Type B pancreatic cell (in vitro differentiated cells): ENCODE measurements around the gene APOH. TPM values are rescaled to one million over a fixed set of nuclear protein-coding genes. Genes with fewer than 3 reads are reported as not detected.

Experiments used
- DNase-seq: peaks from one replicate; pipeline ENCODE4 v3.0.0; 2021; ENCODE audit warnings: mixed read lengths; ENCODE audit not compliant: unreplicated experiment; ENCODE audit errors: extremely low spot score
- H3K27ac Mint-ChIP-seq: 2 replicates; pipeline ENCODE4 v1.8.0; 2021; ENCODE audit warnings: mild to moderate bottlenecking, mixed read lengths
- H3K27me3 Mint-ChIP-seq: 2 replicates; pipeline ENCODE4 v1.8.0; 2021; ENCODE audit warnings: mixed read lengths
- H3K36me3 Mint-ChIP-seq: 2 replicates; pipeline ENCODE4 v1.8.0; 2021; ENCODE audit warnings: mixed read lengths
- H3K4me1 Mint-ChIP-seq: one replicate; pipeline ENCODE4 v1.8.0; 2021; ENCODE audit warnings: mixed read lengths; ENCODE audit not compliant: unreplicated experiment
- H3K4me3 Mint-ChIP-seq: 2 replicates; pipeline ENCODE4 v1.8.0; 2021; ENCODE audit warnings: mild to moderate bottlenecking, mixed read lengths
- H3K9me3 Mint-ChIP-seq: 2 replicates; pipeline ENCODE4 v1.8.0; 2021; ENCODE audit warnings: mixed read lengths
- CTCF ChIP-seq: fragments of 200-600 bp; sonication (generic); conservative IDR thresholded peaks from 2 replicates; pipeline ENCODE4 v1.5.0; 2021; ENCODE audit warnings: antibody characterized with exemption, mild to moderate bottlenecking
- total RNA-seq: library from RNA; stranded (reverse); gene quantifications from 2 replicates; pipeline ENCODE4 v1.2.1, GENCODE V29; 2021; ENCODE audit warnings: low replicate concordance

Gene APOH
- total RNA-seq, 1 donor from 2014 or later, result 4.1 TPM

- Mint-ChIP-seq H3K36me3 (no peaks in the 10 kb centered on the region), H3K27me3 (peaks cover 11% of the 10 kb centered on the region), H3K4me1 (no peaks in the 10 kb centered on the region), H3K9me3 (no peaks in the 10 kb centered on the region), H3K4me3 (no peak overlapping the region), H3K27ac (no peak overlapping the region)
- DNase-seq, result no peak
- no peak for TF ChIP-seq CTCF
Observed at GRCh38 chr17:66227212-66228045, 1.8 kb downstream of the APOH start.

GRCh38 chr17:66222798-66223350 is 6.3 kb downstream of the APOH start:
- Mint-ChIP-seq H3K27me3 (peaks cover 18% of the 10 kb centered on the region), H3K4me1 (no peaks in the 10 kb centered on the region), H3K36me3 (no peaks in the 10 kb centered on the region), H3K9me3 (no peaks in the 10 kb centered on the region), H3K4me3 (no peak overlapping the region), H3K27ac (no peak overlapping the region)
- no peak for TF ChIP-seq CTCF
- no peak for DNase-seq

GRCh38 chr17:66221755-66222530 is 7.3 kb downstream of the APOH start:
- DNase-seq, result no peak
- H3K9me3 Mint-ChIP-seq, result no peaks in the 10 kb centered on the region
- no peaks in the 10 kb centered on the region for H3K4me1 Mint-ChIP-seq
- no peak overlapping the region for H3K4me3 Mint-ChIP-seq
- H3K36me3 Mint-ChIP-seq, result no peaks in the 10 kb centered on the region
- no peak overlapping the region for H3K27ac Mint-ChIP-seq
- H3K27me3 Mint-ChIP-seq, result peaks cover 16% of the 10 kb centered on the region
- no peak for TF ChIP-seq CTCF

GRCh38 chr17:66221343-66221742 is 7.9 kb downstream of the APOH start:
- Mint-ChIP-seq H3K9me3 (no peaks in the 10 kb centered on the region), H3K36me3 (no peaks in the 10 kb centered on the region), H3K27me3 (peaks cover 16% of the 10 kb centered on the region), H3K4me3 (no peak overlapping the region), H3K27ac (no peak overlapping the region), H3K4me1 (no peaks in the 10 kb centered on the region)
- no peak for DNase-seq
- no peak for TF ChIP-seq CTCF

GRCh38 chr17:66220079-66220835 is 9.0 kb downstream of the APOH start:
- no peaks in the 10 kb centered on the region for H3K9me3 Mint-ChIP-seq
- DNase-seq, result no peak
- TF ChIP-seq CTCF, result no peak
- H3K27ac Mint-ChIP-seq, result no peak overlapping the region
- H3K4me3 Mint-ChIP-seq, result no peak overlapping the region
- H3K36me3 Mint-ChIP-seq, result no peaks in the 10 kb centered on the region
- peaks cover 14% of the 10 kb centered on the region for H3K27me3 Mint-ChIP-seq
- no peaks in the 10 kb centered on the region for H3K4me1 Mint-ChIP-seq
